ENCODE results near the gene OCA2. TPM values are rescaled to one million over a fixed set of nuclear protein-coding genes. Genes with fewer than 3 reads are reported as not detected.

OCA2 gene
- total RNA-seq, 1 donor from 2014 or later: 2.8 TPM

DNA sequence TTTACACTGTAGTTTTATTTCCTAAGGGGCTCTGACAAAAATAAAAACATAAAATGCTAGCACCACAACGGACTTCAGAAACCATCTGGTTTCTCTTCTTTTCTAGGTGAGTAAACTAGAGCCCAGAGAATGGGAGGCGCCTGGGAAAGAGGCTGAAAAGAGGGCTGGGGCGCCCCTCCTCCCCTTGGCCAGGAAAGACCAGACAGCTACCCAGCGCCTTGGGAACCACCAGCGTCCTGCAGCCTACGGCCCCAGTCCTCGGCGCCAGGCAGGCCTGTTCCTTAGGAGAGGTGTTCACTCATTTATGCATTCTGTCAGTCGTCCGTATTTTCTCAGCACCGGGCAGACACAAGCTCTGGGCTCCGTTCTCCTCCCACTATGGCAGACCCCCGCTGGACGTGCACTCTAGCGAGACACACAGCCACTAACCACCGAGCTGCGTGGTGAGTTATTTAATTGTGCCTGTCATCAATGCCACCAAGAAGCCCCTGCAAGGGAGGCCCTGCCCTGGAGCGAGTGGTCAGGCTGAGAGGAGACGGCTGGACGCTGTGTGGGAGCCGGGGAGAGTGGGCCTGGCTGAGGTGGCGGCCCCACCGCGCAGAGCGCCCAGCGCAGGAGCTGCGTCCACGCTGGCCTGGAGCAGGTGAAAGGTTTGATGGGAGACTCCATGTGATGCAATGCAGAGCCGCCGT, 294.4 kb downstream of the OCA2 start:
- no peaks in the 10 kb centered on the region for H3K4me1 Mint-ChIP-seq (ENCODE audit: unreplicated experiment)
- H3K27ac Mint-ChIP-seq: no peak overlapping the region
- no peaks in the 10 kb centered on the region for H3K9me3 Mint-ChIP-seq
- TF ChIP-seq, protein P1, sequence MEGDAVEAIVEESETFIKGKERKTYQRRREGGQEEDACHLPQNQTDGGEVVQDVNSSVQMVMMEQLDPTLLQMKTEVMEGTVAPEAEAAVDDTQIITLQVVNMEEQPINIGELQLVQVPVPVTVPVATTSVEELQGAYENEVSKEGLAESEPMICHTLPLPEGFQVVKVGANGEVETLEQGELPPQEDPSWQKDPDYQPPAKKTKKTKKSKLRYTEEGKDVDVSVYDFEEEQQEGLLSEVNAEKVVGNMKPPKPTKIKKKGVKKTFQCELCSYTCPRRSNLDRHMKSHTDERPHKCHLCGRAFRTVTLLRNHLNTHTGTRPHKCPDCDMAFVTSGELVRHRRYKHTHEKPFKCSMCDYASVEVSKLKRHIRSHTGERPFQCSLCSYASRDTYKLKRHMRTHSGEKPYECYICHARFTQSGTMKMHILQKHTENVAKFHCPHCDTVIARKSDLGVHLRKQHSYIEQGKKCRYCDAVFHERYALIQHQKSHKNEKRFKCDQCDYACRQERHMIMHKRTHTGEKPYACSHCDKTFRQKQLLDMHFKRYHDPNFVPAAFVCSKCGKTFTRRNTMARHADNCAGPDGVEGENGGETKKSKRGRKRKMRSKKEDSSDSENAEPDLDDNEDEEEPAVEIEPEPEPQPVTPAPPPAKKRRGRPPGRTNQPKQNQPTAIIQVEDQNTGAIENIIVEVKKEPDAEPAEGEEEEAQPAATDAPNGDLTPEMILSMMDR (conservative IDR thresholded peaks at IDR 0.05): no peak
- DNase-seq (ENCODE audit: extremely low spot score, unreplicated experiment): no peak
- H3K36me3 Mint-ChIP-seq: no peaks in the 10 kb centered on the region
- H3K27me3 Mint-ChIP-seq: no peaks in the 10 kb centered on the region
- H3K4me3 Mint-ChIP-seq: no peak overlapping the region

DNA sequence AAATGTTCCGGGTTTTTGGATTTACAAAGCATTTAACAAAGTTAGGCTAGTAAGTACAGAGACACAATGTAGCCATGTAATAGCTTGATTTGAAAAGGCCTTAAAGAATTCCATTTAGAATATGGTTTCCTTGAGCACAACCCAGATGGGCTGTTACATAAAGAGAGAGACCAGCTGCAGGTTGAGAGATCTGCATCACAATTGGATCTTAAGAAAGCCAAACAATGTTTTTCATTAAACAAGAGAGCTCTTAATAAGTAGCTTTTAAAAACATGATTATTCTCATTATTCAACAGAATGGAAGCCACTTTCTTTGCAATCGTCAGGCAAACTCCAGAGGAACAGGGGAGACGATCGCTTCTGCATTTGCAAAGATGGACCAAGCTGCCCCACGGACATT, 300.3 kb downstream of the OCA2 start:
- no peaks in the 10 kb centered on the region for H3K36me3 Mint-ChIP-seq
- H3K27me3 Mint-ChIP-seq: no peaks in the 10 kb centered on the region
- no peak overlapping the region for H3K27ac Mint-ChIP-seq

DNA sequence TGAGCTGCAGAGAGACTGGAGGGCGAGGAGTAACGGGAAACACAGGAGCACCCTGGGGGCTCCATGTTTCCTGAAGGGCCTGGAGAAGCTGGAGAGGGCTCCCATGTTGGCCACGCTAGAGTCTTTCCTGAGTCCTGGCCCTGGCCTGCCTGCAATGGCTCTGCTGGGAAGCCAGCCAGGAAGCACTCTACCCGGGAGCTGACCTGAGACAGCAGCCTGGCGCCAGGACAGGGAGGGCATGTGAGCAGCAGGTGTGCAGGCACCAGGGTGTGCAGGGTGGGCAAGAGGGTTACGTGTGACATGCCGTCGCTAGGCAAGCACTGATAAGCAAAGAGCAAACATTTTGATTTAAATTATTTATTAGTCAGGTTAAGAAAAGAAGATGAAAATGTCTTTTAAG, 301.4 kb downstream of the OCA2 start:
- H3K27me3 Mint-ChIP-seq: no peaks in the 10 kb centered on the region
- no peaks in the 10 kb centered on the region for H3K36me3 Mint-ChIP-seq
- TF ChIP-seq, protein P1 (conservative IDR thresholded peaks at IDR 0.05): no peak
- H3K27ac Mint-ChIP-seq: no peak overlapping the region
- no peak overlapping the region for H3K4me3 Mint-ChIP-seq
- no peaks in the 10 kb centered on the region for H3K4me1 Mint-ChIP-seq (ENCODE audit: unreplicated experiment)
- H3K9me3 Mint-ChIP-seq: no peaks in the 10 kb centered on the region
- no peak for DNase-seq (ENCODE audit: extremely low spot score, unreplicated experiment)

More for the DNA sequence above, 300.3 kb downstream of the OCA2 start:
- DNase-seq (ENCODE audit: extremely low spot score, unreplicated experiment): no peak
- no peak overlapping the region for H3K4me3 Mint-ChIP-seq
- H3K4me1 Mint-ChIP-seq (ENCODE audit: unreplicated experiment): no peaks in the 10 kb centered on the region
- TF ChIP-seq, protein P1 (conservative IDR thresholded peaks at IDR 0.05): no peak
- no peaks in the 10 kb centered on the region for H3K9me3 Mint-ChIP-seq

DNA sequence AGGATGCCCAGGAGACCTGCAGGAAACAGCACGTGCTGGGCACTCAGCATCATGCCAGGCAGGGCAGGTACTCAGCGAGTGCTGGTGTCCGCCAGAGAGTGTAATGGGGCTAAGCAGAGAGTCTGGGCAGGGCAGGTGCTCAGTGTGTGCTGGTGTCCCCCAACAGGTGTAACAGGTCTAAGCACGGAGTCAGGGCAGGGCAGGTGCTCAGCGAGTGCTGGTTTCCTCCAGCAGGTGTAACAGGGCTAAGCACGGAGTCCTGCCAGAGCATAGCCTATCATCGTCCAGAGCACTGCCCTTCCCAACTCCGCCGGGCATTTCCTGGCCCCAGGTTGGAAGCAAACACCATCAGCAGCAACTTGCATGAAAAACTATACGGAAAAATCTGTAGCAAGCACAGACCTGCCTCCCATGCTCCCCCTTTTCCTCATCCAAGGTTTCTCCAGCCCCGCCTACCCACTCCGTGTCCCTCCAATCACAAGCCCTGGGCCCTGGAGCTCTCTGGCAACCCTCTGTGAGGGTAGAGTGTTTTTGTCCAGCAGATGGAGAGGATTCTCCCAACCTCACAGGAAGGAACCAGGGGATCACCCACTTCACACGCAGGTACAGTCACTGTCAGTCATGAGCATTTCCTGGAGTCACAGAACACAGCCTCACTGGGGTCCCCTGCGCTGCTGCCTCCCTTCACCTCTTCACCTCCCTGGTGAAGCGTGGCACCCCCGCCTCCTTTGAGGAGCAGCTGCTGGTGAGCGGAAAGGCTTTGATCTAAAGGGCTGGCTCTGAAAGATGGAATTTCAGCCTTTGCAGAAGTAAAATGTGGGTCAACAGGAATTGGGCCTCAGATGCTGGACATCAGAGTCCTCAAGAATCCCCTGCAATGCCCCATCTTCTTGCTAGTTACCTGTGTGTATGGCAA, 302.5 kb downstream of the OCA2 start:
- Mint-ChIP-seq H3K9me3 (no peaks in the 10 kb centered on the region), H3K27ac (no peak overlapping the region)

DNA sequence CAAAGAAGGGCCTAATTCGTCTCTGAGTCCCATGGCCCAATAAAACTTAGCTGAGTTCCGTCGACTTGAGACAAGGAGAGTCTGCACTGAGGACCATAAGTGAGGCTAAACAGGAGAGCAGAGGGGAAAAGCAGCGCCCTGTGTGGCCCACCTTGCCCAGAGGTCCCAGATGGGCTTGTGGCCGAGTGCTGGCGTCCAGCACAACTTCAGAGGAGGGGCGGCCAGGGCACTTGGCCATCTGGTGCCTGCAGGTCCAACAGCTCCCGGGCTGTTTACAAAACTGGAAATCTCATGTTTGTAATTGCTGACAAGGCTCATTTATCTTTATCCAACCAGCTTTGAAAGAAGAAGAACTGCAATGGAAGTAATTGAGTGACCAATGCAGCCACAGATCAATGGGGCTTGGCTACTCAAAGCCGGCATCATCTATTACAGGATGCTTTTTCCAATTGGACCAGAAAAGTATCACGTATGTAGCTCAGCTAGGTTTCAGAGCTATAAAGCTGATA, 306.3 kb downstream of the OCA2 start:
- Mint-ChIP-seq H3K27ac (no peak overlapping the region), H3K27me3 (no peaks in the 10 kb centered on the region), H3K4me1 (ENCODE audit: unreplicated experiment) (no peaks in the 10 kb centered on the region), H3K36me3 (no peaks in the 10 kb centered on the region), H3K4me3 (no peak overlapping the region), H3K9me3 (no peaks in the 10 kb centered on the region)
- TF ChIP-seq, protein P1 (conservative IDR thresholded peaks at IDR 0.05): no peak
- DNase-seq (ENCODE audit: extremely low spot score, unreplicated experiment): no peak

More for the DNA sequence above, 302.5 kb downstream of the OCA2 start:
- H3K36me3 Mint-ChIP-seq: no peaks in the 10 kb centered on the region
- TF ChIP-seq, protein P1 (conservative IDR thresholded peaks at IDR 0.05): no peak
- H3K4me3 Mint-ChIP-seq: no peak overlapping the region
- no peaks in the 10 kb centered on the region for H3K4me1 Mint-ChIP-seq (ENCODE audit: unreplicated experiment)
- no peaks in the 10 kb centered on the region for H3K27me3 Mint-ChIP-seq
- no peak for DNase-seq (ENCODE audit: extremely low spot score, unreplicated experiment)

Data from type B pancreatic cell (in vitro differentiated cells).